K562 (cell line): Measurements from ENCODE around the gene SFMBT2. TPM values are rescaled to one million over a fixed set of nuclear protein-coding genes. Genes with fewer than 3 reads are reported as not detected.

Experiments used
- ATAC-seq: fragments of 200-7000 bp; cut with Tn5 transposase; 3 replicates; pipeline ENCODE4 v1.9.1; 2020; ENCODE audit warnings: moderate library complexity
- BruUV-seq: library from RNA; stranded (reverse); fragments of 400-500 nt; replicated peaks from 2 replicates; lab custom pipeline; 2021; lab: Mats Ljungman, UMichigan
- CTCF ChIA-PET: fragments of 300-600 bp; formaldehyde crosslinking; extraction: SDS; loops from one replicate; lab custom pipeline; 2021; ENCODE audit warnings: low intra/inter-chr PET ratio; lab: Yijun Ruan, JAX
- POLR2A ChIA-PET: fragments of 300-600, 350-650 bp; sonication (Branson Sonifier 250); formaldehyde crosslinking; extraction: SDS; loops from one replicate; lab custom pipeline; 2021; ENCODE audit warnings: antibody characterized with exemption, inconsistent platforms; lab: Yijun Ruan, JAX
- DNase-seq, 4 experiments: peaks; one replicate each; pipeline versions ENCODE4 v3.0.0 to v3.0.0-alpha.2; 2011 to 2018; ENCODE audit warnings: low spot score in 3 of 4, mixed read lengths in 3 of 4; ENCODE audit errors: extremely low read depth in 1 of 4
- FAIRE-seq: peaks from 2 replicates; lab custom pipeline; 2011; peaks lifted over from hg19 to GRCh38; lab: Jason Lieb, UNC
- H2AFZ ChIP-seq: 2 replicates; pipeline ENCODE4 v1.6.0; 2011; ENCODE audit warnings: low read depth, low read length, control low read depth, inconsistent platforms
- H3K27ac ChIP-seq: fragments of 200-600 bp; 3 replicates; pipeline ENCODE4 v1.8.0; 2011; ENCODE audit warnings: low read depth, mild to moderate bottlenecking, control low read depth, inconsistent platforms, low read length, moderate library complexity, mixed read lengths; ENCODE audit errors: extremely low read depth
- H3K27me3 ChIP-seq, 2 experiments: fragments of 300-600 bp in 1 of 2; 2 replicates in 1 of 2; 3 replicates in 1 of 2; pipeline versions ENCODE4 v1.6.0 to v1.8.0; 2011; ENCODE audit warnings: inconsistent platforms in 2 of 2, low read length in 2 of 2, mild to moderate bottlenecking in 1 of 2, mixed read lengths in 1 of 2, moderate library complexity in 1 of 2; ENCODE audit not compliant: control insufficient read depth in 2 of 2, insufficient read depth in 2 of 2
- H3K36me3 ChIP-seq: fragments of 300-600 bp; 3 replicates; pipeline ENCODE4 v1.8.0; 2011; ENCODE audit warnings: mild to moderate bottlenecking, low read length, inconsistent platforms; ENCODE audit not compliant: control insufficient read depth, insufficient read depth
- H3K4me1 ChIP-seq, 2 experiments: fragments of 200-600 bp in 1 of 2; replicated peaks in 1 of 2; 2 replicates in 1 of 2; 3 replicates in 1 of 2; pipeline versions ENCODE4 v1.5.1 to v1.8.0; 2011; ENCODE audit warnings: inconsistent platforms in 2 of 2, low read length in 2 of 2, mild to moderate bottlenecking in 1 of 2, mixed read lengths in 1 of 2, moderate library complexity in 1 of 2; ENCODE audit not compliant: control insufficient read depth in 2 of 2, insufficient read depth in 2 of 2
- H3K4me2 ChIP-seq: 2 replicates; pipeline ENCODE4 v1.6.1; 2011; ENCODE audit warnings: low read length, control low read depth, inconsistent platforms, mixed read lengths; ENCODE audit not compliant: insufficient read depth
- H3K4me3 ChIP-seq: fragments of 200-600 bp; sonication (generic), shearing (Covaris generic); 2 replicates; pipeline ENCODE4 v1.5.1; 2016; ENCODE audit warnings: control low read depth, inconsistent platforms
- H3K79me2 ChIP-seq: fragments of 200-600 bp; 3 replicates; pipeline ENCODE4 v1.8.0; 2011; ENCODE audit warnings: low read length, inconsistent platforms; ENCODE audit not compliant: control insufficient read depth, insufficient read depth
- H3K9ac ChIP-seq, 2 experiments: 2 replicates each; pipeline versions ENCODE4 v1.6.0 to v1.6.1; 2011; ENCODE audit warnings: low read depth in 2 of 2, low read length in 2 of 2, control low read depth in 1 of 2, inconsistent platforms in 1 of 2, mild to moderate bottlenecking in 1 of 2, mixed read lengths in 1 of 2; ENCODE audit not compliant: insufficient read depth in 1 of 2
- H3K9me1 ChIP-seq: one replicate; pipeline ENCODE4 v1.6.0; 2011; ENCODE audit warnings: inconsistent platforms, mild to moderate bottlenecking, low read length, moderate library complexity; ENCODE audit not compliant: control insufficient read depth, insufficient read depth
- H3K9me3 ChIP-seq: replicated peaks from 2 replicates; pipeline ENCODE4 v1.5.1; 2011; ENCODE audit warnings: low read depth, low read length, inconsistent platforms; ENCODE audit not compliant: control insufficient read depth, insufficient read depth
- H4K20me1 ChIP-seq: replicated peaks from 2 replicates; pipeline ENCODE4 v1.6.1; 2011; ENCODE audit warnings: low read length, inconsistent platforms, mixed read lengths; ENCODE audit not compliant: control insufficient read depth, insufficient read depth
- CCNT2 ChIP-seq: IDR thresholded peaks from 2 replicates; pipeline ENCODE4 v1.6.1; 2011; ENCODE audit warnings: borderline replicate concordance, low read depth, mild to moderate bottlenecking, moderate library complexity, mixed read lengths, low read length; ENCODE audit not compliant: insufficient read length; ENCODE audit errors: extremely low read depth
- ESRRA ChIP-seq: fragments of 450-650 bp; IDR thresholded peaks from 2 replicates; pipeline ENCODE4 v1.6.1; 2014; ENCODE audit warnings: low read depth, mild to moderate bottlenecking, moderate library complexity, borderline replicate concordance
- ETV6 ChIP-seq, 3 experiments: fragments of 150-350 bp in 1 of 3; sonication (generic) in 1 of 3; formaldehyde crosslinking in 1 of 3; IDR thresholded peaks; 2 replicates each; pipeline versions ENCODE4 v1.6.1 to v1.8.0; 2014 to 2022; ENCODE audit warnings: borderline replicate concordance in 2 of 3, low read depth in 2 of 3, antibody characterized with exemption in 1 of 3, low read length in 1 of 3, mild to moderate bottlenecking in 1 of 3, missing genetic modification reagents in 1 of 3
- MAFG ChIP-seq: fragments of 450-650 bp; conservative IDR thresholded peaks from 2 replicates; pipeline ENCODE4 v1.6.1; 2016; ENCODE audit warnings: missing genetic modification characterization, missing compliant biosample characterization
- RNF2 ChIP-seq: sonication (generic); IDR thresholded peaks from 2 replicates; pipeline ENCODE4 v1.6.1; 2016
- SIN3A ChIP-seq, 2 experiments: fragments of 150-350 bp in 1 of 2; IDR thresholded peaks; 2 replicates each; pipeline ENCODE4 v1.6.1; 2011 to 2016; ENCODE audit warnings: borderline replicate concordance in 2 of 2, low read depth in 2 of 2, low read length in 2 of 2, mild to moderate bottlenecking in 2 of 2, moderate library complexity in 2 of 2; ENCODE audit not compliant: control insufficient read depth in 1 of 2
- ZNF24 ChIP-seq: fragments of 450-650 bp; IDR thresholded peaks from 2 replicates; pipeline ENCODE4 v1.6.1; 2016
- ZNF551 ChIP-seq: fragments of 250-450 bp; sonication (Bioruptor Pico); IDR thresholded peaks from 2 replicates; pipeline ENCODE4 v1.5.0; 2021; ENCODE audit warnings: mild to moderate bottlenecking, moderate library complexity
- WGBS: fragments of 100-300 bp; shearing (Covaris generic); methylation state at CpG from one replicate; pipeline ENCODE4 v1.1.6; 2016; ENCODE audit warnings: low coverage, mixed read lengths; ENCODE audit not compliant: insufficient coverage; ENCODE audit errors: missing lambda C conversion rate; 5-methylcytosine and 5-hydroxymethylcytosine counted together
- in situ Hi-C: fragments of 300-500 bp; cut with MboI; formaldehyde crosslinking; loops from 4 replicates; pipeline ENCODE4 v1.15.0; 2018; ENCODE audit warnings: inconsistent platforms, mixed read lengths
- intact Hi-C: fragments of 100-400 bp; cut with micrococcal nuclease; formaldehyde crosslinking; loops from 2 replicates; pipeline ENCODE4 v1.14.2; 2022
- polyA plus RNA-seq, 8 experiments: library from polyadenylated mRNA; depleted of rRNA in 4 of 8; stranded (reverse) in 5 of 8; unstranded in 3 of 8; fragments of >200 nt; fragmentation: Nextera tagmentation in 2 of 8; fragmentation: Illumina TruSeq in 1 of 8; extraction: Ambion mirVana in 2 of 8; extraction: Trizol in 1 of 8; gene quantifications; 2 replicates each; pipeline versions ENCODE4 v1.2.1 to v1.2.3, GENCODE V29; 2011 to 2014; ENCODE audit warnings: inconsistent platforms in 1 of 8, missing spikeins in 1 of 8
- total RNA-seq, 7 experiments: library from RNA; depleted of rRNA in 6 of 7; stranded (reverse); fragments of >200 nt in 6 of 7; fragmentation: Illumina TruSeq in 2 of 7; extraction: Trizol in 2 of 7; gene quantifications; 2 replicates each; pipeline versions ENCODE4 v1.2.1 to v1.2.3, GENCODE V29; 2011 to 2021; ENCODE audit warnings: low replicate concordance in 1 of 7
- TF ChIP-seq, protein P1 (sequence below): fragments of 450-650 bp; formaldehyde crosslinking; conservative IDR thresholded peaks from 2 replicates; pipeline ENCODE4 v1.4.0; 2022; ENCODE audit warnings: mild to moderate bottlenecking, missing genetic modification characterization
- TF ChIP-seq, protein P2 (sequence below): sonication (generic); formaldehyde crosslinking; IDR thresholded peaks from 2 replicates; pipeline ENCODE4 v1.5.0; 2020; ENCODE audit warnings: missing genetic modification reagents

The SFMBT2 gene
- total and polyA plus RNA-seq, 9 of the 15 experiments (the other 6 are each of a cell fraction or from before 2014, with no cell fraction given) = 1.2 to 13.6 (median 7.6) TPM

DNA sequence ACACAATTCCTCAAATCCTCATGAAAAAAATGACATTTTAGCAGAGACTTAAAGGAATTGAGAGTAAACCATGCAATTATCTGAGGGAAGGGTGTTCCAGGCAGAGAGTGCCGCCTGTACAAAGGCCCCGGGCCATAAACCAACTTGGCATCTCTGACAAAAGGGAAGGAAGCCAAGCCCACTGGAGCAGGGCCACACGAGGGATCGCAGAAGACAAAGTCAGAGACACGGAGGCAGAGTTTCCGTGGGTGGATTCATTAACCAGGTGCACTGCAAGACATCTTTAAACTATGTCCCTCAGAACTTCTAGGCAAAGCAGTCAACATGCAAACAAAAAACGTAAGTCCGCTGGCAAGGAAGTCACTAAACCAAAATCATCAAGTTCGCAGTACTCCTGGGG lies 92.0 kb downstream of the SFMBT2 start (continued):
- TF ChIP-seq SIN3A (IDR thresholded peaks at IDR 0.05; ENCODE audit: borderline replicate concordance in 2 of 2, control insufficient read depth in 1 of 2, low read depth in 2 of 2, low read length in 2 of 2) (no peak), ETV6 (IDR thresholded peaks at IDR 0.05; ENCODE audit: borderline replicate concordance in 1 of 2, low read depth in 2 of 2, low read length in 1 of 2) (no peak), ETV6 (CRISPR knock-in tag; IDR thresholded peaks at IDR 0.05; ENCODE audit: borderline replicate concordance) (no peak), ZNF551 (no peak), RNF2 (no peak)
- TF ChIP-seq, protein P1, sequence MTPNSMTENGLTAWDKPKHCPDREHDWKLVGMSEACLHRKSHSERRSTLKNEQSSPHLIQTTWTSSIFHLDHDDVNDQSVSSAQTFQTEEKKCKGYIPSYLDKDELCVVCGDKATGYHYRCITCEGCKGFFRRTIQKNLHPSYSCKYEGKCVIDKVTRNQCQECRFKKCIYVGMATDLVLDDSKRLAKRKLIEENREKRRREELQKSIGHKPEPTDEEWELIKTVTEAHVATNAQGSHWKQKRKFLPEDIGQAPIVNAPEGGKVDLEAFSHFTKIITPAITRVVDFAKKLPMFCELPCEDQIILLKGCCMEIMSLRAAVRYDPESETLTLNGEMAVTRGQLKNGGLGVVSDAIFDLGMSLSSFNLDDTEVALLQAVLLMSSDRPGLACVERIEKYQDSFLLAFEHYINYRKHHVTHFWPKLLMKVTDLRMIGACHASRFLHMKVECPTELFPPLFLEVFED (CRISPR knock-in tag) = no peak
- TF ChIP-seq, protein P2, sequence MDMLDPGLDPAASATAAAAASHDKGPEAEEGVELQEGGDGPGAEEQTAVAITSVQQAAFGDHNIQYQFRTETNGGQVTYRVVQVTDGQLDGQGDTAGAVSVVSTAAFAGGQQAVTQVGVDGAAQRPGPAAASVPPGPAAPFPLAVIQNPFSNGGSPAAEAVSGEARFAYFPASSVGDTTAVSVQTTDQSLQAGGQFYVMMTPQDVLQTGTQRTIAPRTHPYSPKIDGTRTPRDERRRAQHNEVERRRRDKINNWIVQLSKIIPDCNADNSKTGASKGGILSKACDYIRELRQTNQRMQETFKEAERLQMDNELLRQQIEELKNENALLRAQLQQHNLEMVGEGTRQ = no peak

DNA sequence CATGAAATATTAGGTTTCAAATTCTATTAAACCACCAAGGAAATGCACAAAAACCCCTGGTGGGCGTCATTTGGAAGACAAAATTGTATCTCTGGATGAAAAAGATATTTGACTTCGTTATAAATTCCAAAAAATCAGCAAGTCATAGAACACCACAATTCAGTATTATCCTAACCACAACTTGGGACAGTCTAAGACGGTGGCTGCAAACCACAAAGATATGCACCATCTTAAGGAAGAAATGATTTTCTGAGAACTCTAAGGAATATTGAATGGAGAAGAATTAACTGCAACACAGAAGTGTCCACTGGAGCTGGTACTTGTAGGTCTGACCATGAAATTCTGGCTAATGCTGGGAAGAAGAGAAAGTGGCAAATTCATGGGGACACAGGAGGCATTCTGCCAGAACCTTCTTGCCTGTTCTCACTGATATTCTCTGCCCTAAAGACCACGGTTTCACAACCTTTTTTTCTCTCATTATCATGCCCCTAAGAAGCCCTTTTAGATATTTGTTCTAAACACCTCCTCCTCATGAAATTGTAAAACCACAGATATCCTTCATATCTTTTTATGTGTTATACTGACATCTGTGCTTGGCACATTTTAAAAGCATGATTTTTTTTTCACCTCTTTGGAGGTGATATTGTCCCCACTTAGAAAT lies 92.9 kb downstream of the SFMBT2 start:
- Histone ChIP-seq H3K79me2 (peaks cover 56% of the 10 kb centered on the region), H3K4me3 (no peak overlapping the region), H3K4me1 (peaks cover 3 to 8% of the 10 kb centered on the region in 2 experiments; a peak in 2 of 5 replicates), H3K9me1 (no peaks in the 10 kb centered on the region), H3K9ac (no peak overlapping the region), H4K20me1 (no peaks in the 10 kb centered on the region; the same call in 1 of the 2 replicates), H3K4me2 (no peak overlapping the region), H3K36me3 (no peaks in the 10 kb centered on the region; the same call in 2 of the 3 replicates), H3K27ac (no peak overlapping the region), H2AFZ (no peak overlapping the region), H3K27me3 (no peaks in the 10 kb centered on the region), H3K9me3 (no peaks in the 10 kb centered on the region)
- DNase-seq (no peak), FAIRE-seq (no peak), ATAC-seq (peak; percentile 42)
- BruUV-seq = no TSS peak
- in situ Hi-C loops (no loop called here), intact Hi-C loops (loop anchor here (10.0 kb wide), 1 partner anchor 87 kb away; no protein-coding TSS in a partner anchor)
- WGBS = 16% methylated on average over 4 of the region's 4 CpGs
- ChIA-PET POLR2A (no interaction called here), CTCF (no interaction called here)
- TF ChIP-seq ZNF24 (peak; percentile 53), MAFG (tag) (0 out of 2 replicates have a peak, but pooled peaks have one; percentile 8), ESRRA (peak; percentile 36; the same call in 1 of the 2 replicates), CCNT2 (no peak)
